RWPE2 (cell line): Measurements from ENCODE around the gene ZNF507.
A peak's percentile ranks its signal among the peaks of the same experiment; 100 is the strongest.

Source experiments
- ATAC-seq: fragments of 200-7000 bp; cut with Tn5 transposase; 3 replicates; pipeline ENCODE4 v1.9.1; 2021; ENCODE audit warnings: low read depth
- DNase-seq: peaks from one replicate; pipeline ENCODE4 v3.0.0-alpha.2; 2020; ENCODE audit warnings: low spot score
- H3K27ac ChIP-seq: fragments of 450-650 bp; 2 replicates; pipeline ENCODE4 v1.5.1; 2017; ENCODE audit warnings: mild to moderate bottlenecking; ENCODE audit not compliant: poor library complexity, severe bottlenecking
- H3K27me3 ChIP-seq: fragments of 250-450 bp; sonication (Bioruptor Pico); 2 replicates; pipeline ENCODE4 v1.5.1; 2021; ENCODE audit warnings: mild to moderate bottlenecking, moderate library complexity; ENCODE audit not compliant: insufficient read depth, poor library complexity, severe bottlenecking
- H3K36me3 ChIP-seq: fragments of 250-450 bp; sonication (Bioruptor Pico); 2 replicates; pipeline ENCODE4 v1.5.1; 2020; ENCODE audit warnings: low read depth, mild to moderate bottlenecking, moderate library complexity
- H3K4me1 ChIP-seq: fragments of 250-450 bp; sonication (Bioruptor Pico); 2 replicates; pipeline ENCODE4 v1.5.1; 2021; ENCODE audit warnings: mild to moderate bottlenecking, moderate library complexity; ENCODE audit not compliant: insufficient read depth, poor library complexity, severe bottlenecking
- H3K4me3 ChIP-seq: fragments of 250-450 bp; sonication (Bioruptor Pico); 2 replicates; pipeline ENCODE4 v1.5.1; 2021; ENCODE audit warnings: mild to moderate bottlenecking, moderate library complexity; ENCODE audit not compliant: severe bottlenecking
- H3K9me3 ChIP-seq: fragments of 250-450 bp; sonication (Bioruptor Pico); 2 replicates; pipeline ENCODE4 v1.5.1; 2021; ENCODE audit warnings: mild to moderate bottlenecking, moderate library complexity; ENCODE audit not compliant: severe bottlenecking
- TF ChIP-seq, protein P1 (sequence below): fragments of 450-650 bp; IDR thresholded peaks from one replicate; pipeline ENCODE4 v1.5.1; 2017; ENCODE audit warnings: mild to moderate bottlenecking, moderate library complexity; ENCODE audit not compliant: poor library complexity, severe bottlenecking

Gene ZNF507

DNA sequence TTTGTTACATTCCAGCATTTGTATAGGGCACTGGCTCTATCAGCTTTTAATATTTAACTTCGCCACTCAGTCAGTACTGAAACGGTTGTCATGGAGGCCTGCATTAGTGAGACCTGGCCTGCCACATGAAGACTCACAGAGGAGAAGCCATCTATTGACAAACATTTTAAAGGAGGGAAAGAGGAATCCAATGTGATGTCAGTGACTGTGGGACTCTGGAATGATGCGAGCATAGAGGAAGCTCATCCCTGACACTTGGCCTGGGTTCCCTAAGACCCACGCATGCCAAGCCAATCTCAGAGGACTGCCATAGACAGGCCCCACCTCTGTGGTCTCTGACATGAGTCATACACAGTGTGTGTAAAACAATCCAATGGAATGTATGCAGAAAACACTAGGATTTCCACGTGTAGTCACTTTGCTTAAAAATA, 52.3 kb downstream of the ZNF507 start:
- no peak overlapping the region for H3K27ac ChIP-seq
- TF ChIP-seq, protein P1, sequence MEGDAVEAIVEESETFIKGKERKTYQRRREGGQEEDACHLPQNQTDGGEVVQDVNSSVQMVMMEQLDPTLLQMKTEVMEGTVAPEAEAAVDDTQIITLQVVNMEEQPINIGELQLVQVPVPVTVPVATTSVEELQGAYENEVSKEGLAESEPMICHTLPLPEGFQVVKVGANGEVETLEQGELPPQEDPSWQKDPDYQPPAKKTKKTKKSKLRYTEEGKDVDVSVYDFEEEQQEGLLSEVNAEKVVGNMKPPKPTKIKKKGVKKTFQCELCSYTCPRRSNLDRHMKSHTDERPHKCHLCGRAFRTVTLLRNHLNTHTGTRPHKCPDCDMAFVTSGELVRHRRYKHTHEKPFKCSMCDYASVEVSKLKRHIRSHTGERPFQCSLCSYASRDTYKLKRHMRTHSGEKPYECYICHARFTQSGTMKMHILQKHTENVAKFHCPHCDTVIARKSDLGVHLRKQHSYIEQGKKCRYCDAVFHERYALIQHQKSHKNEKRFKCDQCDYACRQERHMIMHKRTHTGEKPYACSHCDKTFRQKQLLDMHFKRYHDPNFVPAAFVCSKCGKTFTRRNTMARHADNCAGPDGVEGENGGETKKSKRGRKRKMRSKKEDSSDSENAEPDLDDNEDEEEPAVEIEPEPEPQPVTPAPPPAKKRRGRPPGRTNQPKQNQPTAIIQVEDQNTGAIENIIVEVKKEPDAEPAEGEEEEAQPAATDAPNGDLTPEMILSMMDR, result no peak
- DNase-seq, result no peak

DNA sequence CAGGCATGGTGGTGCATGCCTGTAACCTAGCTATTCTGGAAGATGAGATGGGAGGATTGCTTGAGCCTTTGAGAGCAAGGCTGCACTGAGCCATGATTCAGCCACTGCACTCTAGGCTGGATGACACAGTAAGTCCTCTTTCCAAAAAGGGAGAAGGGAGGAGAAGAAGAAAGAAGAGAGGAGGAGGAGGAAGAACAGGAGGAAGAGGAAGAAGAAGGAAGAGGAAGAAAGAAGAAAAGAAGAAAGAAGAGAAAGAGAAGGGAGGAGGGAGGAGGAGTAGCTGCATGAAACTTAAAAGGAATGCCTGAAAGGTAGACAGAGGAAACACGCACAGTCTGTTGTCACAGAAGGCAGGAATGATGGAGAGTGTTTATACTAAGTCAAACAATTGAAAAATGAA, 56.6 kb downstream of the ZNF507 start:
- no peaks in the 10 kb centered on the region for H3K27me3 ChIP-seq
- TF ChIP-seq, protein P1, result no peak
- ATAC-seq (no peak), DNase-seq (no peak)
- no peaks in the 10 kb centered on the region for H3K9me3 ChIP-seq
- H3K4me1 ChIP-seq, result peaks cover 25% of the 10 kb centered on the region
- no peak overlapping the region for H3K4me3 ChIP-seq
- H3K27ac ChIP-seq, result no peak overlapping the region
- peaks cover 3% of the 10 kb centered on the region; the same call in 1 of the 2 replicates for H3K36me3 ChIP-seq

More for the DNA sequence above, 52.3 kb downstream of the ZNF507 start:
- Histone ChIP-seq H3K27me3 (no peaks in the 10 kb centered on the region), H3K4me1 (peaks cover 12% of the 10 kb centered on the region), H3K36me3 (peaks cover 3% of the 10 kb centered on the region; the same call in 1 of the 2 replicates), H3K4me3 (no peak overlapping the region), H3K9me3 (no peaks in the 10 kb centered on the region)
- ATAC-seq, result peak; percentile 78

DNA sequence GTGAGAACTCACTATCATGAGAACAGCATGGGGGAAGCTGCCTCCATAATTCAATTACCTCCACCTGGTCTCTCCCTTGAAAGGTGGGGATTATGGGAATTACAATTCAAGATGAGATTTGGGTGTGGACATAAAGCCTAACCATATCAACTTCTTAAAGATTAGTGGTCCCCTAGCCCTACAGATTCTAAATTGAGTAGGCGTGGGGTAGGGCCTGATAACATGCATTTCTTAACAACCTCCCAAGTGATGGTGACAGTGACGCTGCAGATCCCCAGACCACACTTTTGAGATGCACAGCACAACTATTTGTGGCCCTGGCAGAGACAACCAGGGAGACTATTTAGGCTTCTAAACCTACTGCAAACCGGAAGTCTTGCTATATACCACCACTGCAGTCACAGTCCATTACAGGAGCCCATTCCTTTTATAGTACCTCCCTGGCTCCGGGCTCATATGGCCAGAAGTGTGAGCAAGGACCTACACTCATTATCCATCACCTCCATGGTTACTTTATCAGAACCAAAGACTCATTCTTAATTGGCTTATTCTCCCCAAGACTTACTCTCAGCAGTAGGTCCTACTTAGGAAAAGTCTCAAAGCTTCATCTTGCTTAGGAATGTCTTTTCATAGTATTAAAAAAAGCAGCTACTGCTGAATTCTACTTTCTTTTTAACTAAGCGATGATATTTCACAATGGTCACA, 58.0 kb downstream of the ZNF507 start:
- H3K27me3 ChIP-seq, result no peaks in the 10 kb centered on the region
- H3K36me3 ChIP-seq, result peaks cover 6% of the 10 kb centered on the region
- DNase-seq, result no peak
- TF ChIP-seq, protein P1, result no peak
- no peak overlapping the region for H3K4me3 ChIP-seq
- no peaks in the 10 kb centered on the region for H3K9me3 ChIP-seq
- no peak for ATAC-seq
- peaks cover 18% of the 10 kb centered on the region for H3K4me1 ChIP-seq
- no peak overlapping the region for H3K27ac ChIP-seq

DNA sequence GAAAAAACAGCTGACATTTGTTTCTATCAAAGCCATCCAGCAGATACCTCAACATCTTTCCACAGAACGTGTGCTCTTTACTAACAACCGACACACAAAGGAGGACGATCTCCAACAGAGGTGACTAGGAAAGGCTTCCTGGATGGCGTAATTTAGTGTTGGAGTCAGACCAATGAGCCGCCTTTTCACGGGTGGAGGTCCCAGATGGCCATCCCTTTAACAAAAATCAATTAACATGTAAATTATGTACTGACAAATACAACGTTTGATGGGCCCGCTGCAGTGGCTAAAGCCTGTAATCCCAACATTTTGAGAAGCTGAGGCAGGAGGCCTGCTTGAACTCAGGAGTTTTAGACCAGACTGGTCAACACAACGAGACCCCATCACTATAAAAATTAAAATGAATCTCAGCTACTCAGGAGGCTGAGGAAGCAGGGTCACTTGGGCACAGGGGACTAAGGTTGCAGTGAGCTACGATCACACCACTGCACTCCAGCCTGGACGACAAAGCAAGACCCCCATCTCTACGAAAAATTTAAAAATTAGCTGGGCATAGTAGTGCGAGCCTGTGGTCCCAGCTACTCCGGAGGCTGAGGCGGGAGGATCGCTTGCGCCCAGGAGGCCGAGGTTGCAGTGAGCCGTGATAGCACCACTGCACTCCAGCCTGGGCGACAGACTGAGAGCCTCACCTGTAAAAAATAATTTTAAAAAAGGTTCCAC, 59.0 kb downstream of the ZNF507 start:
- Histone ChIP-seq H3K4me1 (peaks cover 13% of the 10 kb centered on the region), H3K4me3 (peak overlapping the region; percentile 91), H3K9me3 (no peaks in the 10 kb centered on the region), H3K36me3 (peaks cover 7% of the 10 kb centered on the region), H3K27me3 (no peaks in the 10 kb centered on the region), H3K27ac (peak overlapping the region; percentile 68)
- DNase-seq (no peak), ATAC-seq (no peak)
- TF ChIP-seq, protein P1, result no peak
